Occipital lobe (tissue), 2 donors: ENCODE data around the gene TEPSIN. TPM values are rescaled to one million over a fixed set of nuclear protein-coding genes. Genes with fewer than 3 reads are reported as not detected.
A peak's percentile ranks its signal among the peaks of the same experiment; 100 is the strongest.
"Not testable (repeated sequence)": the region's sequence is repeated elsewhere in the genome, so short reads cannot be mapped to it uniquely, and the experiment has no call there.

Source experiments
- DNase-seq: peaks from one replicate; lab custom pipeline; 2025; lab: John Stamatoyannopoulos, UW
- total RNA-seq: library from RNA; depleted of rRNA; stranded (reverse); fragments of >200 nt; gene quantifications from one replicate; pipeline ENCODE4 v1.2.3, GENCODE V29; 2014

Gene TEPSIN
- total RNA-seq, 1 donor from 2014 or later: 8.1 TPM

GRCh38 chr17:81236784-81237183 is 2.1 kb downstream of the TEPSIN start:
- DNase-seq: no peak

GRCh38 chr17:81235822-81236740 is 2.8 kb downstream of the TEPSIN start:
- DNase-seq: no peak

- no peak for DNase-seq
Measured at GRCh38 chr17:81234940-81235821, 3.7 kb downstream of the TEPSIN start.

GRCh38 chr17:81234506-81234855 is 4.4 kb downstream of the TEPSIN start:
- DNase-seq: no peak

- no peak for DNase-seq
Measured at GRCh38 chr17:81233811-81234505, 4.9 kb downstream of the TEPSIN start.

- no peak for DNase-seq
Measured at GRCh38 chr17:81233316-81233715, 5.5 kb downstream of the TEPSIN start.

GRCh38 chr17:81232616-81233241 is 6.1 kb downstream of the TEPSIN start:
- no peak for DNase-seq

- DNase-seq: no peak
Measured at GRCh38 chr17:81231766-81232581, 6.9 kb downstream of the TEPSIN start.

GRCh38 chr17:81231121-81231645 is 7.7 kb downstream of the TEPSIN start:
- DNase-seq: no peak

GRCh38 chr17:81230043-81230820 is 8.6 kb downstream of the TEPSIN start:
- no peak for DNase-seq

- no peak for DNase-seq
Measured at GRCh38 chr17:81229666-81229920, 9.3 kb downstream of the TEPSIN start.

GRCh38 chr17:81228834-81229665 is 9.8 kb downstream of the TEPSIN start:
- no peak for DNase-seq

GRCh38 chr17:81228420-81228819 is 10.4 kb downstream of the TEPSIN start:
- DNase-seq: no peak

GRCh38 chr17:81227630-81228029 is 11.2 kb downstream of the TEPSIN start:
- DNase-seq: not testable (repeated sequence)

GRCh38 chr17:81223762-81224130 is 15.1 kb downstream of the TEPSIN start:
- DNase-seq: no peak

GRCh38 chr17:81222906-81223761 is 15.7 kb downstream of the TEPSIN start, which contains the start of gene CEP131:
Gene CEP131 (minus strand): TSS chr17:81222965. CDS start chr17:81220056, 2,909 bp downstream.
- peak; percentile 99 for DNase-seq

- DNase-seq: no peak
Measured at GRCh38 chr17:81222620-81222905, 16.3 kb downstream of the TEPSIN start.
